Measurements from ENCODE around the gene ALDH18A1. TPM values are rescaled to one million over a fixed set of nuclear protein-coding genes. Genes with fewer than 3 reads are reported as not detected.

Gene ALDH18A1
- total RNA-seq, 1 donor from 2014 or later: 23.2 TPM

DNA sequence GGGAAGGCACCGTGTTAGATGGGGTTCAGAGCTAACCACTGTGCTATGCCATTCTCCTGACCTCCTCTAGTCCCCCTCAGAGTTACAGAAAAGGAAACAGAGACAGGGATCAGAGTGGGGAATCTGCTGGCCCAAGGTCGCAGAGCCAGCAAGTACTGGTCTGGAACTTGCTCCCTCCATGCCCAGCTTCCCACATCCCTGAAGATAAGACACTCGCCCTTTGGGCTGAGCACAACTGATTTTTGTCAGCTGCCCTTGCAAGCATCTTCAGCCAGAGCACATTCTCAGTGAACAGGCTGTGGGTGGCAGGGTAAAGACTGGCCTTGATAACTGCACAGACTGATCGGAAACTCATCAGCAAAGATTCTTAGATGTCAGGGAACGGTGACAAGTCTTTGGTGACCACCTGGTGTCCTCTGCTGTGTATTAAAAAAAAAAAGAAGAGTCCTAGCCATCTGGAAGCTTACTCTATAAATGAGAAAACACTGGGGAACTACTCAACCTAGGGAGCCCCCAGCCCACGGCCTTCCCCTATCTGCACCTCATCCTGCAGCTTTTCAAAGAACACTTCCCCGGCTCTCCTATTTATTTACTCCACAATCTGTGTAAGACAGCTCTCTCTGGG is 94.1 kb downstream of the ALDH18A1 start:
- intact Hi-C loops (cut with DNase I): no loop called here
- no peak for DNase-seq (ENCODE audit: low spot score)
- ATAC-seq: no peak

DNA sequence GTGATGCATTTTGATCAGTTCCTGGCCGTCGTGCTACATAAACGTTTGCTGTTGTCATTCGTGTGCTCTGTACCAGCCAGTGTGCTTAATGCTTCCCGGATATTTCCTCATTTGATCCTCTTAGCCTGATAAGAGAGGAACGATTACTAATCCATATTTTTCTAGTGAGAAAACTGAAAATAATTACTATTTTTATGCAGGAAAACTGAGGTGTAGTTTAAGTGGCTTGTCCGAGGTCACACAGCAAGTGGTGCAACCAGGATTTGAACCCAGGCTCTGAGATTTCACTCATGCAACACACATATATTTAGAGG is 94.7 kb downstream of the ALDH18A1 start:
- DNase-seq (ENCODE audit: low spot score) (no peak), ATAC-seq (no peak)
- intact Hi-C loops (cut with DNase I): no loop called here

DNA sequence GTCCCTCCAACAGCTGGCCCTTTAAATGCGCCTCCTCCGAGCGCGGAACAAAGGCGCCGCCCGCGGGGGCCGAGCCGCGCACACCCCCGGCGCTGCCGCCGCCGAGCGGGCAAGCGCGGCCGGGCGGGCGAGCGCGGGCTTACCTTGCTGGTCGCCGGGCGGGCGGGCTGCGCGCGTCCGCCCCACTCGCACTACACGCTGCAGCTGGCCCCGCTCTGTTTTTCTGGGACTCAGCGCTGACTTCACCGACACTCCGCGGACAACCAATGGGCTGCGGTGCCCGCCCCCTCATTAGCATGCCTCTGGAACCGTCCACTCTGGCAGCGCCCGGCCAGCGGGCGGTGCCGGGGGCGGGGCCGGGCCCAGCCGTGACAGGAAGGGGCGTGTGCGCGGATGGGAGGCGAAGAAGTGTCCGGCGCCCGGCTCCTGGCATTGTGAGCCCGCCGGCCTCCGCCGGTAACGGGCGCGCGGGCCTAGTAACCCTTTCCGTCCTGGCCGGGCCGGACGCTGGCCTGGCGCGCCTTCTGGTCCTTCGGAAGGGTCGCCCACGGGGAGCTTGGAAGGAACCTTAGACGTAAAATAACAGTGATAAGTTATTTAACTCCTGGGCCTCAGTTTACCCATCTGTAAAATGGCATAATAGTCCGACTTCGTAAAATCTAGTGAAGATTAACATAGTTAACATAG is 95.2 kb downstream of the ALDH18A1 start, which contains the start of gene SORBS1:
Gene SORBS1, minus strand, starts transcription at position 195 of the 687 bp plus-strand sequence. CDS start 120,236 bp downstream, outside the sequence.
- ATAC-seq (peak; percentile 98), DNase-seq (ENCODE audit: low spot score) (peak; percentile 96)
- intact Hi-C loops (cut with DNase I): no loop called here

DNA sequence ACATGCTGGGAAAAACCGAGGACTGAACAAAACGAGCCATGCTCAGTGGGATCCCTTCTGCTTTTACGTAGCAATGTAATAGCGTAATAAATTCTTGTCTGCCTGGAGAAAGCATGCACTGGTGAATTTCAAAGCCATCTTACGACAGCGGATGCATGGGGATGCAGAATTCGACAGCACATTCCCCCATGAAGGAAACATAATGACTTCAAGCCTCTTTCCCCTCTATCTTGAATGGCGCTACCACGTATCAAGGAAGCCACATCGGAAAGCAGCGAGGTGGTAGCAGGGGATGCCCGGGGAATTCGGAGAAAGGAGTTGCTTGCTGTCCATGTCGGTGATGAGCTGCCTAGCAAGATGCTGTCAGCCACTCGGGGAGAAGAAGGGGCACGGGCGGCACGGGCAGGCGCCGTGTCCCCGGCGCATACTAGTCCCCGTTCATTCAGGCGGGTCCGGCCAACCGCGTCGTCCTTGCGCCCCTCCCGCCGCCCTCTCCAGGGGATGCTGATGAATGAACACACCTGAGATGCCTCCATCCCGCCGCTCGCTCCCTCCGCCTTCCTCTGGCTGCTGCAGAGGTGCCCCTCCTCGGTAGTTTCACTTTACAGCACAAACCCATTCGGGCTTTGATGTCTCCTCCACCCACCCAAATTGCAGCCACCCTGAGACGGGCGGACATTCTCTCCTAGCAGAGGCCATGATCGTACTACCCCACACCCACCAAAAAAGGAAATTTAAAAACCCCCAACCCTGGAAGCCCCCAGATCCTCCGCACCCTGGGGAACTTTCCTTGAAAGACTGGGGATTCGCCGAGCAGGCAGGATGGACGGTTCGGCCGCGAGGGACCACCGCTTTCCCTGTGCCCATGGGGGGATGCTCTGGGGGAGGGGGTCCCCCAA is 96.0 kb downstream of the ALDH18A1 start:
- peak; percentile 6 for ATAC-seq
- peak; percentile 70 for DNase-seq (ENCODE audit: low spot score)
- intact Hi-C loops (cut with DNase I): no loop called here

DNA sequence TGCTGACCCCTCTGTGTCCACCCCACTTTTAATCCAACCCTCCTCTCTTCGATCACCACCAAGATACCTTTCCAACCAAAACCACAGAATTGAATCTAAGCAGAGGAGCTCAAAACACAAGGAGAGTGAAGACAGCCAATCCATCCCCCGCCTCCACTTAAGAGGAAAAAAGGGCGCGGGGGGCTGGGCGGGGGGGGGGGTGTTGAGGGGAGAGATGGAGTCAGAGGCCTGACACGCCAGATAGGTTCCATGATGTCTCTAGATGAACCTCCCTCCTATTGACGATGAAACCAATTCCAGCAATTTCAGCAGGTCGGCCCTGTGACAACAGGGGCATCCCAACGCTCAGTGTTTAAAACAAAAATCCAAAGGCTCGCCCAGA is 96.6 kb downstream of the ALDH18A1 start:
- no peak for ATAC-seq
- DNase-seq (ENCODE audit: low spot score): no peak
- intact Hi-C loops (cut with DNase I): no loop called here

DNA sequence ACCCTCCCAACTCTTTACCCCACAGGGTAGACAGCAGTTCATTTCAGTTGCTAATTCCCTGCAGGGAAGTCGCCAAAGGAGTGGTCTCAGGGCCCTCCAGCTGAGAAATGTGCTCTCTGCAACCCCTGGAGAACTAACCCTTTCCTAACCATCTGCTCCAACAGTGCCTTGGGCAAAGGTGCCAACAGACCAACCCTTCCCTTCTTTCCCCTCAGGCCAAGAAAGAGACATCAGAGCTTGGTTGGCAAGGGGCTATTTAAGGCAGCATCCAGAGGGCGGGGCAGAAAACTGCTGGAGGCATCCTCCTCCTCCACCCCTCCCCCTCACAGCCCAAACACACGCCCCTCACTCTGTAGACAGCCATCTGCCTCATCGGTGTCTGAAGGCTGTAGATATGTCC is 97.0 kb downstream of the ALDH18A1 start:
- intact Hi-C loops (cut with DNase I): no loop called here

DNA sequence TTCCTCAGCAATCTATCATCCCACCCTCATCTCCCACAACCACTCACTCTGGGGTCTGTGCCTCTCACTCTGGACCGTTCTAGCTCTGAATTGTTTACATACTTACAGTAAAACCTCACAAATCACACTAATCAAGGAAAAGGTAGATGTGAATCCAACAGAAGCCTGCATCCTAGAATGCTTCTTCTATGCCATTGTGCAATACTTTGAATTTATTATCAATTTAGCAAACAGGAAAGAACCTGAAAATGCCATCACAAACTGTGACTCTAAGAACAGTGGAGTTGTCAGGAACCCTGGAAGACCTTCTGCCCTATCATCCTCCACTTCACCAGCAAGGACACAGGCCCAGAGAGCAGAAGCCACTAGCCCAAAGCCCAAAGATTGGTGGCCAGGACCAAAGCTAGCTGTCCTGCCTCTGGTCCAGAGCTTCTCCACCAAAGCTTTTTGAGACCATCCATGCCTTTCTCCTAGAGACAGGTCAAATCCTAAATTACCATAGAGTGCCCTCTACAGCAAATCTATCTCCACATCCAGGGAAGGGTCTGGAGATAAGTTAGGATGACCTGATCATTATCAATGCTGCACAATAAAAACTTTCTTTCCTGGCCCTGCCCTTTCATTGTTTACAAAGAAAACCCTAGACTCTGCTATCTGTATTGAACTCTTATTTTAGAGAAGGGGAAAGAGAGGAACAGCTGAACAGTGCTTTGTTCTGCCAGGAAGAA is 97.8 kb downstream of the ALDH18A1 start:
- intact Hi-C loops (cut with DNase I): no loop called here
- ATAC-seq: no peak

More for the DNA sequence above, 97.0 kb downstream of the ALDH18A1 start:
- DNase-seq (ENCODE audit: low spot score) (no peak), ATAC-seq (peak; percentile 6)

DNA sequence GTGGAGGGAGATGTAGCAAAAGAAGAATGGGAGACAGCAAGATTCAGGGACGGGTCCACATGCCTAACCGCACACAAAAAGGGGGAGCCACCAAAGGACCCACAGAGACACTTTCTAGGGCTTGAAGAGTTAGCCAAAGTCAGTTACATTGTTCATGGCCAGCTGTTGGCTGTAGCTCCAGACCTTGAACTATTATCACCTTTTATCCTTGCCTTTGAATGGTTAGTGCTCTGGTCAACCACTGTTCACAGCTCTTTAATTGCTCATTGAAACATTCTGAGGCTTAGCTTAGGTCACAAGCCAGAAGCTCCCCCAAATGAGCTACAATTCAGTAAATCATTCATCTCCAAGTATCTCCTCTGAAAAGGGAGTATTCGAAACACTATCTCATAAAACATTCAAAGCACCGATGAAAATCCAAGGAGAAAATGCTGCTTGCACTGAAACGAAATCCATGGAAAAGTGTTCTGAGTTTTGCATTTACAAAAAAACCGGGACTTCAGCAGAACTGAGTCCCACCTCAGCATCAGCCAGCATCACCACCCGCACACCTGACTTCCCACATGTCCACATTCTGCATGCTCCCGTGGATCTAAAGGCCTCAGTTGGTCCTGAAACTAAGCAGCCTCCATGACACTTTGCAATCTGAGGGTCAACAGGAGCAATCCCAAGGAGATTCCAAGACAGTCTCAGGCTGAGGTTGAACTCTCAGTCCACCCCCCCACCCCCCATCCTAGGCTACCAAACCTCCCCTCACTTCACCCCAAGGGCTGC is 99.3 kb downstream of the ALDH18A1 start:
- DNase-seq (ENCODE audit: low spot score) (no peak), ATAC-seq (no peak)
- intact Hi-C loops (cut with DNase I): no loop called here

More for the DNA sequence above, 97.8 kb downstream of the ALDH18A1 start:
- DNase-seq (ENCODE audit: low spot score): no peak

Other genes starting within 250 kb of the ALDH18A1 start
- gene SORBS1, start 95.3 kb downstream of the ALDH18A1 start, total RNA-seq: 593 TPM
- 26.3 TPM for gene TCTN3, start 37.2 kb upstream of the ALDH18A1 start, total RNA-seq
- 28.7 TPM for gene ENTPD1, start 99.5 kb upstream of the ALDH18A1 start, total RNA-seq

Data from sciatic nerve (tissue), 2 donors.